Ishikawa (cell line): Measurements from ENCODE around the gene ROR1.

Experiments used
- CEBPB ChIP-seq: IDR thresholded peaks from 2 replicates; pipeline ENCODE4 v1.6.1; 2012
- CREB1 ChIP-seq: IDR thresholded peaks from 2 replicates; pipeline ENCODE4 v1.6.1; 2012; ENCODE audit warnings: low read depth
- EGR1 ChIP-seq: IDR thresholded peaks from 2 replicates; pipeline ENCODE4 v1.6.1; 2012
- EP300 ChIP-seq: IDR thresholded peaks from 2 replicates; pipeline ENCODE4 v1.6.1; 2012; ENCODE audit warnings: borderline replicate concordance
- FOXM1 ChIP-seq: IDR thresholded peaks from 2 replicates; pipeline ENCODE4 v1.6.1; 2012; ENCODE audit warnings: low read depth, borderline replicate concordance
- NFIC ChIP-seq: IDR thresholded peaks from 2 replicates; pipeline ENCODE4 v1.6.1; 2012
- RAD21 ChIP-seq: IDR thresholded peaks from 2 replicates; pipeline ENCODE4 v1.6.1; 2012; ENCODE audit warnings: low read depth
- TAF1 ChIP-seq: IDR thresholded peaks from 2 replicates; pipeline ENCODE4 v1.6.1; 2012; ENCODE audit warnings: low read depth, mild to moderate bottlenecking
- TCF12 ChIP-seq: IDR thresholded peaks from 2 replicates; pipeline ENCODE4 v1.6.1; 2012; ENCODE audit warnings: low read depth
- TEAD4 ChIP-seq: IDR thresholded peaks from 2 replicates; pipeline ENCODE4 v1.6.1; 2012
- USF1 ChIP-seq: IDR thresholded peaks from 2 replicates; pipeline ENCODE4 v1.6.1; 2012
- YY1 ChIP-seq: IDR thresholded peaks from 2 replicates; pipeline ENCODE4 v1.6.1; 2012; ENCODE audit warnings: low read depth
- ZBTB7A ChIP-seq: IDR thresholded peaks from 2 replicates; pipeline ENCODE4 v1.6.1; 2012; ENCODE audit warnings: low read depth
- TF ChIP-seq, protein P1 (sequence below): IDR thresholded peaks from 2 replicates; pipeline ENCODE4 v1.6.1; 2012
- TF ChIP-seq, protein P2 (sequence below): IDR thresholded peaks from 2 replicates; pipeline ENCODE4 v1.6.1; 2012; ENCODE audit warnings: low read depth, mild to moderate bottlenecking

Gene ROR1

DNA sequence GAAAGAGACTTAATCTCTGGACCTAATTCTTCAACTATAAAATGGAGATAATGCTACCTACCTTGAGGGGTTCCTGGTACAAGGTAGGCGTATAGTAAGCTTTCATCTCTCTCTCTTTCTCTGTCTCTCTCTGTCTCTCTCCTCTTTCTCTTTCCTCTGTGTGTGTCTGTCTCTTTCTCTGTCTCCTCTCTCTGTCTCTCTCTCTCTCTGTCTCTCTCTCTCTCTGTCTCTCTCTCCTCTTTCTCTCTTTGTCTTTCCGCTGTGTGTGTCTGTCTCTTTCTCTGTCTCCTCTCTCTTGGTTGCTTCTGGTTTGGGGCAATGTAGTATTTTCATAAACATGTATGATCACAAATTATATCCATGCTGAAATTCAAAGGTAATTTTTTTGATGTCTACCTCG, 353.5 kb downstream of the ROR1 start:
- TF ChIP-seq CEBPB = no peak

- TF ChIP-seq, protein P1, sequence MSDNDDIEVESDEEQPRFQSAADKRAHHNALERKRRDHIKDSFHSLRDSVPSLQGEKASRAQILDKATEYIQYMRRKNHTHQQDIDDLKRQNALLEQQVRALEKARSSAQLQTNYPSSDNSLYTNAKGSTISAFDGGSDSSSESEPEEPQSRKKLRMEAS = no peak
- no peak for TF ChIP-seq NFIC
- no peak for TF ChIP-seq TEAD4
- TF ChIP-seq YY1 = no peak
- no peak for TF ChIP-seq RAD21
- no peak for TF ChIP-seq TAF1
- TF ChIP-seq USF1 = no peak
- no peak for TF ChIP-seq FOXM1
- TF ChIP-seq EP300 = no peak
- TF ChIP-seq EGR1 = no peak
- TF ChIP-seq TCF12 = no peak
- TF ChIP-seq, protein P2, sequence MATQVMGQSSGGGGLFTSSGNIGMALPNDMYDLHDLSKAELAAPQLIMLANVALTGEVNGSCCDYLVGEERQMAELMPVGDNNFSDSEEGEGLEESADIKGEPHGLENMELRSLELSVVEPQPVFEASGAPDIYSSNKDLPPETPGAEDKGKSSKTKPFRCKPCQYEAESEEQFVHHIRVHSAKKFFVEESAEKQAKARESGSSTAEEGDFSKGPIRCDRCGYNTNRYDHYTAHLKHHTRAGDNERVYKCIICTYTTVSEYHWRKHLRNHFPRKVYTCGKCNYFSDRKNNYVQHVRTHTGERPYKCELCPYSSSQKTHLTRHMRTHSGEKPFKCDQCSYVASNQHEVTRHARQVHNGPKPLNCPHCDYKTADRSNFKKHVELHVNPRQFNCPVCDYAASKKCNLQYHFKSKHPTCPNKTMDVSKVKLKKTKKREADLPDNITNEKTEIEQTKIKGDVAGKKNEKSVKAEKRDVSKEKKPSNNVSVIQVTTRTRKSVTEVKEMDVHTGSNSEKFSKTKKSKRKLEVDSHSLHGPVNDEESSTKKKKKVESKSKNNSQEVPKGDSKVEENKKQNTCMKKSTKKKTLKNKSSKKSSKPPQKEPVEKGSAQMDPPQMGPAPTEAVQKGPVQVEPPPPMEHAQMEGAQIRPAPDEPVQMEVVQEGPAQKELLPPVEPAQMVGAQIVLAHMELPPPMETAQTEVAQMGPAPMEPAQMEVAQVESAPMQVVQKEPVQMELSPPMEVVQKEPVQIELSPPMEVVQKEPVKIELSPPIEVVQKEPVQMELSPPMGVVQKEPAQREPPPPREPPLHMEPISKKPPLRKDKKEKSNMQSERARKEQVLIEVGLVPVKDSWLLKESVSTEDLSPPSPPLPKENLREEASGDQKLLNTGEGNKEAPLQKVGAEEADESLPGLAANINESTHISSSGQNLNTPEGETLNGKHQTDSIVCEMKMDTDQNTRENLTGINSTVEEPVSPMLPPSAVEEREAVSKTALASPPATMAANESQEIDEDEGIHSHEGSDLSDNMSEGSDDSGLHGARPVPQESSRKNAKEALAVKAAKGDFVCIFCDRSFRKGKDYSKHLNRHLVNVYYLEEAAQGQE = no peak
- TF ChIP-seq ZBTB7A = no peak
- TF ChIP-seq CEBPB = no peak
- TF ChIP-seq CREB1 = no peak
Measured at GRCh38 chr1:64129701-64130100, 355.9 kb downstream of the ROR1 start.

DNA sequence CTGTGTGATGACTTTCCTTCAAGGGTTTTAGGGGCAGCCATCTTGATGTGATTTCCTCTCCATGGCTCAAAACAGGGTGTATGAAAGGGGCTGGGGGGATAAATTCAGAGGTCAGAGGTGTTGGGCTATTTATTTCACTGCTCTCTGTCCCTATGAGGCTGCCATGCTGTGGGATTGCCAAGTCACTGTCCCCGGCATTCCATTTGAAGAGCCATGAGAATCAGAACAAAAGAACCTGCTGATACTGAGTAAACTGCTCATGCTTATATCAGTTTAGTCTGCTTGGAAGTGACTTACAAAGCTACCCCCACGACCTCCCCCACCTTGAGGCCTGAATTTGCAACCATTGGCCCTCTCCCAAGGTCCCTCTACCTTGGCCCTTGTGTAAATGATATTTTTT, 357.3 kb downstream of the ROR1 start:
- TF ChIP-seq RAD21 (no peak), EP300 (no peak), TEAD4 (no peak), NFIC (no peak), CREB1 (no peak), ZBTB7A (no peak), FOXM1 (no peak), YY1 (no peak), EGR1 (no peak), TCF12 (no peak)
- TF ChIP-seq, protein P1 = no peak

DNA sequence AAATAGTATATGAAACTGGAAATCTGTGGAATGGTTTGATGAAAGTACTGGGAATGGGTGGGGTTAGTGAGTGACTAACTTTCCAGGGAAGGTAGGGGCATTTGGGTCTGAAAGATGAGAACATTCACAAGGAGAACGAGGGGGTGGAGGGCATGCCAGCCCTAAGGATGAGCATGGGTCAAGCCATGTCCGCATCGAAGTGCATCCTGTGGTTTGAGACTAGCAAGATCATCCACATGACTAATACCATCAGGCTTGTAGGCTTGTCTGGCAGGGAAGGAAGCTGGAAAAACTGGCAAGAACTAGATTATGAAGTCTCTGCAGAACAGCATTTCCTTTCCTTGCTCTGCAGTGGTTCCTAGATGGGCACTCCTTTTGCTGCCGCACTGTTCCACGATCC, 359.2 kb downstream of the ROR1 start:
- TF ChIP-seq FOXM1 = no peak
- no peak for TF ChIP-seq ZBTB7A
- TF ChIP-seq CREB1 = no peak
- TF ChIP-seq USF1 = no peak
- TF ChIP-seq RAD21 = no peak
- no peak for TF ChIP-seq YY1
- TF ChIP-seq TAF1 = no peak
- TF ChIP-seq, protein P1 = no peak
- no peak for TF ChIP-seq CEBPB
- no peak for TF ChIP-seq NFIC
- TF ChIP-seq, protein P2 = no peak
- no peak for TF ChIP-seq EGR1
- no peak for TF ChIP-seq TEAD4
- TF ChIP-seq TCF12 = no peak
- no peak for TF ChIP-seq EP300

DNA sequence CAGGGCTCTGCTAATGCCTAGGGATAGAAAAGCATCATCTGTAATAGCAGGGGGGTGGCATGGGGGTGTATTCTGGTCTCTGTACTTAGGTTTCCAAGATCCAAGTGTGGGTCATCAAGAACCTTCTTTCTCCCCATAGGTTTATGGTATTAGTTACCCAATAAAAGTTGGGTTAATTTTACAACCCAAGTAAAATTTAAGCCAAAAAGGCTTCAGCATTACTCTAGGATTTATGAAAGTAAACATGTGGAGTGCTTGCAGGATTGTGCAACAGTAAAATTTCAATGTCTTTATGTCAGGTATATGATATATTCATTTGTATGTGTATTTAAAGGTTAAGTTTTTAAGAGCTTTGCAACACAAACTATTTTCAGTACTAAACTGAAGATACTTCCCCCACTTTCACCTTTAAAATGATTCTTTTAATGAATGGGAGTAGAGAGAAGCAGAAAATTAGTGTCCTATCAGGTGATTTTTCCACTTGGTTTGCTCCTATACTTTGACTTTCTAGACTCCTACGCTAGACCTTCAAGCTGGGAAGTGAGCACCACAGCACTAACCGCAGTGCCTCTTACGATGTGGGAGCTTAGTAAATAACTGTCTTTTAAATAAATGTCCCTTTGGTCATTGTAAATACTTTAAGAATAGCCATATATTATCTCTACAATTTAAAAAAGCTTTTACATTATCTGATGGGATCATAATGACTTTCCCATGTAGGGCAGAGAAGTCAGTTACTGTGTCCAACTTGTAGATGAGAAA, 361.8 kb downstream of the ROR1 start:
- TF ChIP-seq USF1 (no peak), NFIC (no peak), TAF1 (no peak), EGR1 (no peak), FOXM1 (no peak), EP300 (no peak), YY1 (no peak), TCF12 (no peak), TEAD4 (no peak), RAD21 (no peak), CEBPB (no peak), CREB1 (no peak)
- TF ChIP-seq, protein P1 = no peak
- TF ChIP-seq, protein P2 = no peak
